Ishikawa (cell line): ENCODE results near the gene TRPM3.

Source experiments
- CEBPB ChIP-seq: IDR thresholded peaks from 2 replicates; pipeline ENCODE4 v1.6.1; 2012
- CREB1 ChIP-seq: IDR thresholded peaks from 2 replicates; pipeline ENCODE4 v1.6.1; 2012; ENCODE audit warnings: low read depth
- EGR1 ChIP-seq: IDR thresholded peaks from 2 replicates; pipeline ENCODE4 v1.6.1; 2012
- EP300 ChIP-seq: IDR thresholded peaks from 2 replicates; pipeline ENCODE4 v1.6.1; 2012; ENCODE audit warnings: borderline replicate concordance
- FOXM1 ChIP-seq: IDR thresholded peaks from 2 replicates; pipeline ENCODE4 v1.6.1; 2012; ENCODE audit warnings: low read depth, borderline replicate concordance
- NFIC ChIP-seq: IDR thresholded peaks from 2 replicates; pipeline ENCODE4 v1.6.1; 2012
- RAD21 ChIP-seq: IDR thresholded peaks from 2 replicates; pipeline ENCODE4 v1.6.1; 2012; ENCODE audit warnings: low read depth
- TAF1 ChIP-seq: IDR thresholded peaks from 2 replicates; pipeline ENCODE4 v1.6.1; 2012; ENCODE audit warnings: low read depth, mild to moderate bottlenecking
- TCF12 ChIP-seq: IDR thresholded peaks from 2 replicates; pipeline ENCODE4 v1.6.1; 2012; ENCODE audit warnings: low read depth
- TEAD4 ChIP-seq: IDR thresholded peaks from 2 replicates; pipeline ENCODE4 v1.6.1; 2012
- YY1 ChIP-seq: IDR thresholded peaks from 2 replicates; pipeline ENCODE4 v1.6.1; 2012; ENCODE audit warnings: low read depth
- ZBTB7A ChIP-seq: IDR thresholded peaks from 2 replicates; pipeline ENCODE4 v1.6.1; 2012; ENCODE audit warnings: low read depth
- TF ChIP-seq, protein P1 (sequence below): IDR thresholded peaks from 2 replicates; pipeline ENCODE4 v1.6.1; 2012; ENCODE audit warnings: low read depth, mild to moderate bottlenecking
- TF ChIP-seq, protein P2 (sequence below): IDR thresholded peaks from 2 replicates; pipeline ENCODE4 v1.6.1; 2012
- TF ChIP-seq, protein P3 (sequence below): IDR thresholded peaks from 2 replicates; pipeline ENCODE4 v1.6.1; 2012

The TRPM3 gene

GRCh38 chr9:70986984-70987383 lies 134.4 kb downstream of the TRPM3 start:
- TF ChIP-seq ZBTB7A, result no peak
- TF ChIP-seq CREB1, result no peak
- no peak for TF ChIP-seq FOXM1
- TF ChIP-seq EP300, result no peak
- TF ChIP-seq TEAD4, result no peak
- TF ChIP-seq, protein P1, sequence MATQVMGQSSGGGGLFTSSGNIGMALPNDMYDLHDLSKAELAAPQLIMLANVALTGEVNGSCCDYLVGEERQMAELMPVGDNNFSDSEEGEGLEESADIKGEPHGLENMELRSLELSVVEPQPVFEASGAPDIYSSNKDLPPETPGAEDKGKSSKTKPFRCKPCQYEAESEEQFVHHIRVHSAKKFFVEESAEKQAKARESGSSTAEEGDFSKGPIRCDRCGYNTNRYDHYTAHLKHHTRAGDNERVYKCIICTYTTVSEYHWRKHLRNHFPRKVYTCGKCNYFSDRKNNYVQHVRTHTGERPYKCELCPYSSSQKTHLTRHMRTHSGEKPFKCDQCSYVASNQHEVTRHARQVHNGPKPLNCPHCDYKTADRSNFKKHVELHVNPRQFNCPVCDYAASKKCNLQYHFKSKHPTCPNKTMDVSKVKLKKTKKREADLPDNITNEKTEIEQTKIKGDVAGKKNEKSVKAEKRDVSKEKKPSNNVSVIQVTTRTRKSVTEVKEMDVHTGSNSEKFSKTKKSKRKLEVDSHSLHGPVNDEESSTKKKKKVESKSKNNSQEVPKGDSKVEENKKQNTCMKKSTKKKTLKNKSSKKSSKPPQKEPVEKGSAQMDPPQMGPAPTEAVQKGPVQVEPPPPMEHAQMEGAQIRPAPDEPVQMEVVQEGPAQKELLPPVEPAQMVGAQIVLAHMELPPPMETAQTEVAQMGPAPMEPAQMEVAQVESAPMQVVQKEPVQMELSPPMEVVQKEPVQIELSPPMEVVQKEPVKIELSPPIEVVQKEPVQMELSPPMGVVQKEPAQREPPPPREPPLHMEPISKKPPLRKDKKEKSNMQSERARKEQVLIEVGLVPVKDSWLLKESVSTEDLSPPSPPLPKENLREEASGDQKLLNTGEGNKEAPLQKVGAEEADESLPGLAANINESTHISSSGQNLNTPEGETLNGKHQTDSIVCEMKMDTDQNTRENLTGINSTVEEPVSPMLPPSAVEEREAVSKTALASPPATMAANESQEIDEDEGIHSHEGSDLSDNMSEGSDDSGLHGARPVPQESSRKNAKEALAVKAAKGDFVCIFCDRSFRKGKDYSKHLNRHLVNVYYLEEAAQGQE, result no peak
- TF ChIP-seq RAD21, result no peak
- no peak for TF ChIP-seq CEBPB
- TF ChIP-seq NFIC, result no peak
- no peak for TF ChIP-seq TAF1
- TF ChIP-seq, protein P2, sequence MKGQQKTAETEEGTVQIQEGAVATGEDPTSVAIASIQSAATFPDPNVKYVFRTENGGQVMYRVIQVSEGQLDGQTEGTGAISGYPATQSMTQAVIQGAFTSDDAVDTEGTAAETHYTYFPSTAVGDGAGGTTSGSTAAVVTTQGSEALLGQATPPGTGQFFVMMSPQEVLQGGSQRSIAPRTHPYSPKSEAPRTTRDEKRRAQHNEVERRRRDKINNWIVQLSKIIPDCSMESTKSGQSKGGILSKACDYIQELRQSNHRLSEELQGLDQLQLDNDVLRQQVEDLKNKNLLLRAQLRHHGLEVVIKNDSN, result no peak
- TF ChIP-seq TCF12, result no peak
- TF ChIP-seq, protein P3, sequence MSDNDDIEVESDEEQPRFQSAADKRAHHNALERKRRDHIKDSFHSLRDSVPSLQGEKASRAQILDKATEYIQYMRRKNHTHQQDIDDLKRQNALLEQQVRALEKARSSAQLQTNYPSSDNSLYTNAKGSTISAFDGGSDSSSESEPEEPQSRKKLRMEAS, result no peak
- TF ChIP-seq EGR1, result no peak
- no peak for TF ChIP-seq YY1

DNA sequence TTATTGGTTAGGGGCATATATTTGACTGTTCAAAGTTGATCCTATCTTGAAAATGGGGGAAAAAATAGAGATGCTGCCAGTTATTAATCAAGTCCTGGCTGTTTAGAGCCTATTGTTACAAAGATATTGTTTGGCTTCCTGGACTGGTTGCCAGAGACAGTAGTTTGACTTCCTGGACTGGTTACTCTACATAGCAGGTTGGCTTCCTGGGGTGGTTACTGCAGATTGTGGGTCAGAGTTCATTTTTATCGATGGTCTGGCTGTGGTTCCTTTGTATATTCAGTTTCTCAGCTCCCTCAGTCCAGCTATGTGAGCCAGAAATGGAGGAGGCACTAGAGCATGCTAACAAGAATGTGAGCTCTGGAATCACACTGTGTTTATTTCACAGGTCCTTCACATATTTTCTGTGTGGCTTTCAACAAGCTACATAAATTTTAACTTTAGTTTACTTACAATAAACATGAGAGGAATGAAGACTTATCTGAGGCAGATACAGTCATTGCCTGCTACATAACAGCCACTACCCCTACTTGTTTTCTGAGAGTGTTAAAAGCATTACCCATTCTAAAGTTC lies 137.6 kb downstream of the TRPM3 start:
- TF ChIP-seq TAF1 (no peak), ZBTB7A (no peak), FOXM1 (no peak), EP300 (no peak), NFIC (no peak), TEAD4 (no peak), RAD21 (no peak), CREB1 (no peak), CEBPB (no peak), YY1 (no peak)
- TF ChIP-seq, protein P2, result no peak
- TF ChIP-seq, protein P1, result no peak

DNA sequence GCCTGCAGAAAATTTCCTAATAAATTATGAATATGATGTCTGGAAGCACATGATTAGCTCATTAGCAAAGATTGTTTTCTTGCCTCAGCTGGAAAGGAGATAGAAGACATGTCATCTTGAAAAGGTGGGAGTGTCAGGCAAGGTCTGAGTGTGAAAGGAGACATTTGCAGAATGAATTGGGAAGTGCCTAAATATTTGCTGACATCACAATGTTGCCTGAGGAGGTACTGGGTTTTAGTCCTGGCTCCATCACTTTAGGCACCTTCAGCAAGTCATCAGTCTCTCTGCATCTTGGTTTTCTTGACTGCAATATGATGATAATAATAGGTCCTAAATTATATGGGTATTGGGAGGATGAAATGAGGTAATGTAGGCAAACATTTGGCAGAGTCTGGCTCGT lies 140.1 kb downstream of the TRPM3 start:
- TF ChIP-seq, protein P1, result no peak
- TF ChIP-seq RAD21, result no peak
- no peak for TF ChIP-seq FOXM1
- no peak for TF ChIP-seq EP300
- TF ChIP-seq YY1, result no peak
- TF ChIP-seq TAF1, result no peak
- no peak for TF ChIP-seq CREB1
- no peak for TF ChIP-seq ZBTB7A
- TF ChIP-seq, protein P3, result no peak
- no peak for TF ChIP-seq CEBPB
- TF ChIP-seq EGR1, result no peak
- TF ChIP-seq, protein P2, result no peak
- no peak for TF ChIP-seq TEAD4
- TF ChIP-seq TCF12, result no peak
- no peak for TF ChIP-seq NFIC

GRCh38 chr9:70979966-70980365 lies 141.5 kb downstream of the TRPM3 start:
- TF ChIP-seq RAD21 (no peak), YY1 (no peak), FOXM1 (no peak), TAF1 (no peak), TCF12 (no peak), ZBTB7A (no peak), TEAD4 (no peak), CREB1 (no peak)
- TF ChIP-seq, protein P3, result no peak
